ENCODE data around the gene AIP. TPM values are rescaled to one million over a fixed set of nuclear protein-coding genes. Genes with fewer than 3 reads are reported as not detected.

The AIP gene
- total RNA-seq, 2 donors from 2014 or later = 152 to 186 TPM

DNA sequence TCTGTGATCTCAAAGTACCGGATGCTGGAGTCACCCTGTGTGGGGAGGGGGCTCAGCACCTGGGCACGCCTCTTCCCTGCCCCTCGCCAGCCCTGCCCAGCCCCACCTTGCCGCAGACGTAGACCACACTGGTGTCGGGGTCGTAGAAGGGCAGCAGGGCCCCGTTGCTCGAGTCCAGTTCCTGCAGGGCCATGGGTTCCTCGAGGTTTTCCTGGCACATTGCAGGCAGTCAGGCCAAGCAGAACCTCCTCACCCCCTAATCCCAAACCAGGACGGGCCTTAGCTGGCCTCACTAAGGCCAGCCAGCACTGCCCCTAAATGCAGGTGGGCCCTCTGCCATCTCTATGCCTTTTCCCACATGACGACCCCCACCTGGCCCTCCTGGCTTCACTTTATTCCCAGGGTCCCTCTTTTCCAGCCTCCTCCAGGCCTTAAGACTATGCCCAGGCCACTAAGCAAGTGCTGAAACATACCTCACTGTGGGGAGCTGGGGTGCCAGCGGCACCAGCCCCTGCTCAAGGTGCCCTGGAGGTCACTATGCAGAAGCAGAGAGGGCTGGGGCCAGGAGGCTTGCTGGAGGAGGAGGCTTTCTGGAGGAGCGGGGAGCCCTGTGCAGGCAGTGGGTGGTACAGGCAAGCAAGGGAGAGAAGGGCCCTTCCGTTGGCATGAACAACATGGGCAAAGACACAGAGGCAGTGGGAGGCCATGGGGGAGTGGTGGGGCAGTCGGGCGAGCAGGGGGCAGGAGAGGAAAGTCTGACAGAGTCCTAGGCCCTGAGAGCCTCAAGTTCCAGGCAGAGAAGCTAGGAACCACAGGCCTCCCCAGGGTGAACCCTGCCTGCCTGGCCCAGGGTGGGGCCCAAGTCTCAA, 42.4 kb upstream of the AIP start:
- Mint-ChIP-seq H3K4me1 (peaks cover 13% of the 10 kb centered on the region), H3K36me3 (ENCODE audit: low read depth) (peaks cover 51% of the 10 kb centered on the region), H3K4me3 (peak overlapping the region; percentile 95), H3K27ac (peak overlapping the region; percentile 92), H3K9me3 (no peaks in the 10 kb centered on the region), H3K27me3 (no peaks in the 10 kb centered on the region)
- ATAC-seq (replicated peaks) = no peak

DNA sequence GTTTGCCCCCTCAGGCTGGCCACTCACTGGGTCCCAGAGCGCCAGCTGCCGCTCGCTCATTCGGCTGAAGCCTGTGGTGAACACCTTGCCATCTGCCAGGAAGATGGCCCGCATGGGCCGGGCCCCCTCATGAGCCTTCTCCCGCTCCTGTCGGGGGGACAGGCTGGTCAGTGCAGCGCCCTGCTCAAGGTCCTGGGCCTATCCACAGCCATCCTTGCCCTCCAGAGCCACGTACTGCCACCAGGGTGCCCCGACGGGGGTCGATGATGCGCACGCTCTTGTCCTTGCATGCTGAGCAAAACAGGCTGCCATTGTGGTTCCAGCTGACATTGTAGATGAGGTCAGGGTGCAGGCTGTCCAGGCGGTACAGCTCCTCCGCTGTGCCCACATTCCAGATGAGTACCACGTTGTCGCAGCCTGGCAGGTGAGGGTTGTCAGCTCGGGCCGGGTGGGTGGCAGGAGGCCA, 41.7 kb upstream of the AIP start:
- peak overlapping the region; percentile 92 for H3K27ac Mint-ChIP-seq
- no peaks in the 10 kb centered on the region for H3K27me3 Mint-ChIP-seq
- no peak for ATAC-seq (replicated peaks)
- H3K4me3 Mint-ChIP-seq = peak overlapping the region; percentile 95
- peaks cover 20% of the 10 kb centered on the region for H3K4me1 Mint-ChIP-seq
- peaks cover 44% of the 10 kb centered on the region for H3K36me3 Mint-ChIP-seq (ENCODE audit: low read depth)
- no peaks in the 10 kb centered on the region for H3K9me3 Mint-ChIP-seq

- H3K4me1 Mint-ChIP-seq = peaks cover 22% of the 10 kb centered on the region
- H3K27ac Mint-ChIP-seq = peak overlapping the region; percentile 92
- no peak for ATAC-seq (replicated peaks)
Measured at GRCh38 chr11:67441731-67442351, 41.0 kb upstream of the AIP start.

GRCh38 chr11:67442504-67443404, 40.1 kb upstream of the AIP start:
- Mint-ChIP-seq H3K27me3 (no peaks in the 10 kb centered on the region), H3K9me3 (no peaks in the 10 kb centered on the region), H3K4me1 (peaks cover 22% of the 10 kb centered on the region), H3K4me3 (peak overlapping the region; percentile 95), H3K36me3 (ENCODE audit: low read depth) (peaks cover 28% of the 10 kb centered on the region), H3K27ac (peak overlapping the region; percentile 75)
- ATAC-seq (replicated peaks) = no peak

More at GRCh38 chr11:67441731-67442351, 41.0 kb upstream of the AIP start:
- no peaks in the 10 kb centered on the region for H3K27me3 Mint-ChIP-seq
- peaks cover 37% of the 10 kb centered on the region for H3K36me3 Mint-ChIP-seq (ENCODE audit: low read depth)
- peak overlapping the region; percentile 95 for H3K4me3 Mint-ChIP-seq
- H3K9me3 Mint-ChIP-seq = no peaks in the 10 kb centered on the region

- no peaks in the 10 kb centered on the region for H3K9me3 Mint-ChIP-seq
- peaks cover 23% of the 10 kb centered on the region for H3K4me1 Mint-ChIP-seq
- peak overlapping the region; percentile 88 for H3K27ac Mint-ChIP-seq
- no peak for ATAC-seq (replicated peaks)
- no peaks in the 10 kb centered on the region for H3K27me3 Mint-ChIP-seq
- H3K36me3 Mint-ChIP-seq (ENCODE audit: low read depth) = peaks cover under 1% of the 10 kb centered on the region
- peak overlapping the region; percentile 76 for H3K4me3 Mint-ChIP-seq
Measured at GRCh38 chr11:67445515-67445914, 37.3 kb upstream of the AIP start.

DNA sequence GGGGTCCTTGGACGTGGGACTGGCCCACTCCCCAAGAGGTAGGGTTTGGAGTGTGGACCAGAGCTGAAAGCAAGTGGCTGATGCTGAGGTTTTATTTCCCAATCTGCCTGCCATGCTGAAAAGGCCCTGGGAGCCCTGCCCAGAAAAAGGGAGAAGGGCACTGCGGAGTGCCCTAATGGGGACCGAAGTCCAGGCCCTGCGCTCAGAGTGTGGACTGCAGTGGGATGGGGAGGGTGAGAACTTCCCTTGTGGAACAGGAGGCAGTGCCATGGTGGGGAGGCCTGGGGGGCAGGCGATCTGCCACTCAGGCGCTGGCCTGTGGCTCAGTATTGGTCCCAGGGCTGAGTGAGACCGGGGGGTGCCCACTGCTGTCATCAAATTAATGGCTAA, 34.6 kb upstream of the AIP start:
- no peak overlapping the region for H3K27ac Mint-ChIP-seq
- H3K4me3 Mint-ChIP-seq = no peak overlapping the region
- ATAC-seq (replicated peaks) = no peak
- H3K9me3 Mint-ChIP-seq = no peaks in the 10 kb centered on the region
- H3K27me3 Mint-ChIP-seq = no peaks in the 10 kb centered on the region
- no peaks in the 10 kb centered on the region for H3K36me3 Mint-ChIP-seq (ENCODE audit: low read depth)
- H3K4me1 Mint-ChIP-seq = peaks cover 21% of the 10 kb centered on the region

GRCh38 chr11:67449116-67449844, 33.5 kb upstream of the AIP start:
- H3K4me3 Mint-ChIP-seq = no peak overlapping the region
- ATAC-seq (replicated peaks) = no peak
- H3K36me3 Mint-ChIP-seq (ENCODE audit: low read depth) = no peaks in the 10 kb centered on the region
- no peaks in the 10 kb centered on the region for H3K27me3 Mint-ChIP-seq
- H3K9me3 Mint-ChIP-seq = no peaks in the 10 kb centered on the region
- H3K4me1 Mint-ChIP-seq = peaks cover 21% of the 10 kb centered on the region
- H3K27ac Mint-ChIP-seq = no peak overlapping the region

DNA sequence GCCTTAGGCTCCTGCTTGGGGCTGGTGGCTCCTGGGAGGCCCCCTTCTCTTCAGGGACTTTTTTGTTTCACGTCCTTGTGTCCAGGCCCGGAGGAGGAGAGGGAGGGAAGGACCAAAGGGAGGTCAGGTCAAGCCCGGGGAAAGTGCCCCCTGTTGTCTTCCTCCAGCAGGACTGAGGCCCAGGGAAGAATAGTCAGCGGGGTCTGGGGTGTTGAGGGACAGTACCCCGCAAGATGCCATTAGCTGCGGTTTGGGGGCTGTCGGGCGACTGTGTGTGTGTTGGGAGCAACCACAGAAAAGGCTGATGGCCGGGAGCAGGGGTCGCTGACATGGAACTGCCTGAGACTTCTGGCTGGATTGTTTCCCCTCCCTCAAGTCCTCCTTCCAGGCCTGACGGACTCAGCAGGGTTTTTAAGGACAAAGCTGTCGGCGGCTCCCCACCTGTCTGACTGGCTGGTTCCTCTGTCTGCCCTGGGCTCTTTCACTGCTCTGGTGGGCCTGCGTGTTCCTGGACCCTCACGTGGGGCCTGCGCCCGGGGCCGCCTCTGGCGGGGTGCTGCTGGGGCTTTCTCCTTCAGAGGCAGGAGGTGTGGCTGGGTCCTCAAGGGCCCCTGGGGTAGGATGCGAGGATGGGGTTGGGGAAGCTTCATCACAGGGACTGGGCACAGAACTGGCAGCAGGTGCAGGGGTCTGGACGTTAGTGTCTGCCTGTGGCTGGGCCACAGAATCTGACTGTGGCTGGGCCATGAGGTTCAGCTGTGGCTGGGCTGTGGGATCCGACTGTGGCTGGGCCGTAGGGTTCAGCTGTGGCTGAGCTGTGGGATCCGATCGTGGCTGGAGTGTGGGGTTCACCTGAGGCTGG, 31.8 kb upstream of the AIP start:
- no peaks in the 10 kb centered on the region for H3K9me3 Mint-ChIP-seq
- no peak overlapping the region for H3K27ac Mint-ChIP-seq
- H3K27me3 Mint-ChIP-seq = no peaks in the 10 kb centered on the region
- H3K36me3 Mint-ChIP-seq (ENCODE audit: low read depth) = no peaks in the 10 kb centered on the region
- H3K4me1 Mint-ChIP-seq = peaks cover 7% of the 10 kb centered on the region
- H3K4me3 Mint-ChIP-seq = no peak overlapping the region
- no peak for ATAC-seq (replicated peaks)

GRCh38 chr11:67451658-67451976, 31.2 kb upstream of the AIP start:
- H3K27me3 Mint-ChIP-seq = no peaks in the 10 kb centered on the region
- no peaks in the 10 kb centered on the region for H3K36me3 Mint-ChIP-seq (ENCODE audit: low read depth)
- no peak for ATAC-seq (replicated peaks)
- H3K4me3 Mint-ChIP-seq = no peak overlapping the region
- no peaks in the 10 kb centered on the region for H3K9me3 Mint-ChIP-seq
- no peak overlapping the region for H3K27ac Mint-ChIP-seq
- peaks cover 3% of the 10 kb centered on the region for H3K4me1 Mint-ChIP-seq

GRCh38 chr11:67452141-67452952, 30.5 kb upstream of the AIP start, which contains the start of gene GPR152:
Gene GPR152, minus strand, starts transcription at chr11:67452729. Its CDS starts 5 bp downstream, at chr11:67452724.
- no peak for ATAC-seq (replicated peaks)
- Mint-ChIP-seq H3K9me3 (no peaks in the 10 kb centered on the region), H3K4me1 (peaks cover 3% of the 10 kb centered on the region), H3K4me3 (no peak within 1 kb of the TSS), H3K27ac (no peak within 1 kb of the TSS), H3K36me3 (ENCODE audit: low read depth) (no peaks in the 10 kb centered on the region), H3K27me3 (no peaks in the 10 kb centered on the region)

GRCh38 chr11:67453816-67454732, 28.8 kb upstream of the AIP start:
- H3K4me1 Mint-ChIP-seq = peaks cover 3% of the 10 kb centered on the region
- H3K9me3 Mint-ChIP-seq = no peaks in the 10 kb centered on the region
- ATAC-seq (replicated peaks) = no peak
- no peaks in the 10 kb centered on the region for H3K27me3 Mint-ChIP-seq
- H3K4me3 Mint-ChIP-seq = no peak overlapping the region
- no peaks in the 10 kb centered on the region for H3K36me3 Mint-ChIP-seq (ENCODE audit: low read depth)
- no peak overlapping the region for H3K27ac Mint-ChIP-seq

GRCh38 chr11:67455054-67455453, 27.8 kb upstream of the AIP start, which contains the start of gene CABP4:
Gene CABP4, plus strand, starts transcription at chr11:67455354. Its CDS starts 70 bp downstream, at chr11:67455424.
- H3K27ac Mint-ChIP-seq = no peak within 1 kb of the TSS
- no peaks in the 10 kb centered on the region for H3K4me1 Mint-ChIP-seq
- no peaks in the 10 kb centered on the region for H3K9me3 Mint-ChIP-seq
- H3K4me3 Mint-ChIP-seq = no peak within 1 kb of the TSS
- H3K36me3 Mint-ChIP-seq (ENCODE audit: low read depth) = no peaks in the 10 kb centered on the region
- ATAC-seq (replicated peaks) = no peak
- H3K27me3 Mint-ChIP-seq = no peaks in the 10 kb centered on the region

Data from activated T-helper 17 cell treated with anti-CD3 and anti-CD28 coated beads, Interleukin-2, amount 50 U/mL, for 72 hours (primary cell).